ENCODE measurements around the gene ITIH5.

Gene ITIH5

GRCh38 chr10:7577579-7577978, 89.2 kb downstream of the ITIH5 start:
- no peak for TF ChIP-seq FOXM1 (IDR thresholded peaks at IDR 0.05; ENCODE audit: borderline replicate concordance)
- no peak for TF ChIP-seq FOXA1 (IDR thresholded peaks at IDR 0.05)
- no peak for TF ChIP-seq L3MBTL2 (conservative IDR thresholded peaks at IDR 0.05)
- no peak for TF ChIP-seq NFRKB (IDR thresholded peaks at IDR 0.05)
- TF ChIP-seq LEF1 (IDR thresholded peaks at IDR 0.05; ENCODE audit: borderline replicate concordance), result no peak
- no peak for TF ChIP-seq SUZ12 (IDR thresholded peaks at IDR 0.05)
- no peak for DNase-seq (ENCODE audit: extremely low spot score)
- ChIA-PET POLR2A (no interaction called here), CTCF (interaction anchor here (0.6 kb wide), 1 partner anchor 1090 kb away, joined by 3 read pairs; no protein-coding TSS in a partner anchor)

GRCh38 chr10:7577176-7577575, 89.6 kb downstream of the ITIH5 start:
- ChIA-PET CTCF (interaction anchor here (0.6 kb wide), 1 partner anchor 1089 kb away, joined by 3 read pairs; no protein-coding TSS in a partner anchor), POLR2A (no interaction called here)
- no peak for DNase-seq (ENCODE audit: extremely low spot score)
- TF ChIP-seq FOXM1 (IDR thresholded peaks at IDR 0.05; ENCODE audit: borderline replicate concordance), result no peak
- TF ChIP-seq CTBP1 (IDR thresholded peaks at IDR 0.05; ENCODE audit: borderline replicate concordance), result no peak
- TF ChIP-seq L3MBTL2 (conservative IDR thresholded peaks at IDR 0.05), result no peak
- TF ChIP-seq ELF4 (IDR thresholded peaks at IDR 0.05), result no peak
- no peak for TF ChIP-seq SP1 (IDR thresholded peaks at IDR 0.05)
- TF ChIP-seq TARDBP (IDR thresholded peaks at IDR 0.05), result no peak
- no peak for TF ChIP-seq HDGF (IDR thresholded peaks at IDR 0.05; ENCODE audit: borderline replicate concordance)
- no peak for TF ChIP-seq ZNF384 (IDR thresholded peaks at IDR 0.05)
- TF ChIP-seq ARNT (IDR thresholded peaks at IDR 0.05), result no peak
- no peak for TF ChIP-seq SUZ12 (IDR thresholded peaks at IDR 0.05)
- TF ChIP-seq PKNOX1 (IDR thresholded peaks at IDR 0.05), result no peak
- TF ChIP-seq NFRKB (IDR thresholded peaks at IDR 0.05), result no peak

- DNase-seq (ENCODE audit: extremely low spot score), result no peak
- POLR2A ChIA-PET, result interaction anchor here (0.5 kb wide), 1 partner anchor 19 kb away, joined by 3 read pairs; no protein-coding TSS in a partner anchor
- TF ChIP-seq ARNT (IDR thresholded peaks at IDR 0.05), result no peak
- CTCF ChIA-PET, result no interaction called here
Measured at GRCh38 chr10:7576340-7576739, 90.4 kb downstream of the ITIH5 start.

- ChIA-PET CTCF (no interaction called here), POLR2A (no interaction called here)
- TF ChIP-seq SP1 (IDR thresholded peaks at IDR 0.05) (no peak), LEF1 (IDR thresholded peaks at IDR 0.05; ENCODE audit: borderline replicate concordance) (no peak), ARNT (IDR thresholded peaks at IDR 0.05) (no peak), FOXA1 (IDR thresholded peaks at IDR 0.05) (no peak), CTBP1 (IDR thresholded peaks at IDR 0.05; ENCODE audit: borderline replicate concordance) (no peak), ZNF384 (IDR thresholded peaks at IDR 0.05) (no peak), HDGF (IDR thresholded peaks at IDR 0.05; ENCODE audit: borderline replicate concordance) (no peak), FOXM1 (IDR thresholded peaks at IDR 0.05; ENCODE audit: borderline replicate concordance) (no peak), SUZ12 (IDR thresholded peaks at IDR 0.05) (no peak)
- no peak for DNase-seq (ENCODE audit: extremely low spot score)
Measured at GRCh38 chr10:7572391-7572790, 94.4 kb downstream of the ITIH5 start.

- no peak for TF ChIP-seq SUZ12 (IDR thresholded peaks at IDR 0.05)
- TF ChIP-seq FOXA1 (IDR thresholded peaks at IDR 0.05), result no peak
- no peak for TF ChIP-seq FOXK2 (IDR thresholded peaks at IDR 0.05)
- no peak for TF ChIP-seq BHLHE40 (IDR thresholded peaks at IDR 0.05; ENCODE audit: borderline replicate concordance)
- no peak for TF ChIP-seq HDGF (IDR thresholded peaks at IDR 0.05; ENCODE audit: borderline replicate concordance)
- TF ChIP-seq FOXM1 (IDR thresholded peaks at IDR 0.05; ENCODE audit: borderline replicate concordance), result no peak
- no peak for TF ChIP-seq TARDBP (IDR thresholded peaks at IDR 0.05)
- ChIA-PET CTCF (no interaction called here), POLR2A (no interaction called here)
- no peak for DNase-seq (ENCODE audit: extremely low spot score)
Measured at GRCh38 chr10:7571981-7572380, 94.8 kb downstream of the ITIH5 start.

- CTCF ChIA-PET, result no interaction called here
- POLR2A ChIA-PET, result no interaction called here
Measured at GRCh38 chr10:7567911-7568620, 98.7 kb downstream of the ITIH5 start.

More at GRCh38 chr10:7567911-7568620, 98.7 kb downstream of the ITIH5 start:
- no peak for DNase-seq (ENCODE audit: extremely low spot score)
- TF ChIP-seq LEF1 (IDR thresholded peaks at IDR 0.05; ENCODE audit: borderline replicate concordance) (no peak), CTBP1 (IDR thresholded peaks at IDR 0.05; ENCODE audit: borderline replicate concordance) (no peak), FOXM1 (IDR thresholded peaks at IDR 0.05; ENCODE audit: borderline replicate concordance) (no peak), TARDBP (IDR thresholded peaks at IDR 0.05) (no peak), ELF4 (IDR thresholded peaks at IDR 0.05) (no peak), NFRKB (IDR thresholded peaks at IDR 0.05) (no peak), L3MBTL2 (conservative IDR thresholded peaks at IDR 0.05) (no peak), FOXA1 (IDR thresholded peaks at IDR 0.05) (no peak), ARNT (IDR thresholded peaks at IDR 0.05) (no peak), ZNF384 (IDR thresholded peaks at IDR 0.05) (no peak), BHLHE40 (IDR thresholded peaks at IDR 0.05; ENCODE audit: borderline replicate concordance) (no peak), SUZ12 (IDR thresholded peaks at IDR 0.05) (no peak), PKNOX1 (IDR thresholded peaks at IDR 0.05) (no peak), FOXK2 (IDR thresholded peaks at IDR 0.05) (no peak), HDGF (IDR thresholded peaks at IDR 0.05; ENCODE audit: borderline replicate concordance) (no peak), SP1 (IDR thresholded peaks at IDR 0.05) (no peak)

Measured in HEK293T (cell line).